NCI-H1436 treated with DMSO at 0.1 percent for 48 hours (cell line): Measurements from ENCODE around the gene PUS7.
"Not testable (repeated sequence)": the region's sequence is repeated elsewhere in the genome, so short reads cannot be mapped to it uniquely, and the experiment has no call there.

ENCODE experiments used
- DNase-seq: peaks from one replicate; lab custom pipeline; 2025; lab: John Stamatoyannopoulos, UW

The PUS7 gene

GRCh38 chr7:105497016-105497415 lies 25.1 kb downstream of the PUS7 start:
- DNase-seq, result no peak

- no peak for DNase-seq
Measured at GRCh38 chr7:105496521-105496920, 25.6 kb downstream of the PUS7 start.

- no peak for DNase-seq
Measured at GRCh38 chr7:105493923-105494315, 28.2 kb downstream of the PUS7 start.

GRCh38 chr7:105493196-105493922 lies 28.7 kb downstream of the PUS7 start:
- DNase-seq, result no peak

- DNase-seq, result no peak
Measured at GRCh38 chr7:105489409-105489808, 32.7 kb downstream of the PUS7 start.

GRCh38 chr7:105487579-105488571 lies 34.2 kb downstream of the PUS7 start:
- DNase-seq, result no peak

GRCh38 chr7:105480931-105481330 lies 41.1 kb downstream of the PUS7 start:
- no peak for DNase-seq

- no peak for DNase-seq
Measured at GRCh38 chr7:105478606-105479005, 43.5 kb downstream of the PUS7 start.

- DNase-seq, result no peak
Measured at GRCh38 chr7:105477908-105478307, 44.2 kb downstream of the PUS7 start.

- no peak for DNase-seq
Measured at GRCh38 chr7:105474045-105474444, 48.0 kb downstream of the PUS7 start.

GRCh38 chr7:105473163-105473562 lies 48.9 kb downstream of the PUS7 start:
- DNase-seq, result no peak

GRCh38 chr7:105470846-105471245 lies 51.2 kb downstream of the PUS7 start:
- DNase-seq, result no peak

- DNase-seq, result no peak
Measured at GRCh38 chr7:105470090-105470489, 52.0 kb downstream of the PUS7 start.

GRCh38 chr7:105462765-105463420 lies 59.2 kb downstream of the PUS7 start:
- no peak for DNase-seq

GRCh38 chr7:105461518-105461917 lies 60.6 kb downstream of the PUS7 start:
- DNase-seq, result no peak

- no peak for DNase-seq
Measured at GRCh38 chr7:105457619-105458225, 64.3 kb downstream of the PUS7 start.

- DNase-seq, result no peak
Measured at GRCh38 chr7:105454921-105455320, 67.2 kb downstream of the PUS7 start.

- no peak for DNase-seq
Measured at GRCh38 chr7:105454095-105454747, 67.8 kb downstream of the PUS7 start.

GRCh38 chr7:105452085-105452484 lies 70.0 kb downstream of the PUS7 start:
- no peak for DNase-seq

- DNase-seq, result not testable (repeated sequence)
Measured at GRCh38 chr7:105450870-105451269, 71.2 kb downstream of the PUS7 start.

GRCh38 chr7:105450177-105450861 lies 71.8 kb downstream of the PUS7 start:
- DNase-seq, result no peak
